NOMO-1 treated with dmso at 0.1 percent for 144 hours (cell line): ENCODE measurements around the gene TGM3.

Source experiments
- DNase-seq: peaks from one replicate; lab custom pipeline; 2025; ENCODE audit not compliant: unreplicated experiment; lab: John Stamatoyannopoulos, UW

The TGM3 gene

GRCh38 chr20:2335096-2335870 lies 39.5 kb downstream of the TGM3 start:
- DNase-seq: no peak

- no peak for DNase-seq
Measured at GRCh38 chr20:2336471-2336870, 40.7 kb downstream of the TGM3 start.

- DNase-seq: no peak
Measured at GRCh38 chr20:2337142-2337541, 41.3 kb downstream of the TGM3 start.

- peak; percentile 42 for DNase-seq
Measured at GRCh38 chr20:2338411-2339066, 42.7 kb downstream of the TGM3 start.

- no peak for DNase-seq
Measured at GRCh38 chr20:2340136-2340535, 44.3 kb downstream of the TGM3 start.

- no peak for DNase-seq
Measured at GRCh38 chr20:2340823-2341222, 45.0 kb downstream of the TGM3 start.

GRCh38 chr20:2341336-2341735 lies 45.5 kb downstream of the TGM3 start:
- no peak for DNase-seq

- no peak for DNase-seq
Measured at GRCh38 chr20:2342243-2342642, 46.4 kb downstream of the TGM3 start.

GRCh38 chr20:2346188-2346587 lies 50.4 kb downstream of the TGM3 start:
- no peak for DNase-seq

- no peak for DNase-seq
Measured at GRCh38 chr20:2348336-2348735, 52.5 kb downstream of the TGM3 start.

GRCh38 chr20:2349801-2350200 lies 54.0 kb downstream of the TGM3 start:
- no peak for DNase-seq

- DNase-seq: no peak
Measured at GRCh38 chr20:2350606-2351005, 54.8 kb downstream of the TGM3 start.

GRCh38 chr20:2353231-2353630 lies 57.4 kb downstream of the TGM3 start:
- DNase-seq: peak; percentile 13

- DNase-seq: no peak
Measured at GRCh38 chr20:2357114-2357513, 61.3 kb downstream of the TGM3 start.

- no peak for DNase-seq
Measured at GRCh38 chr20:2358006-2358405, 62.2 kb downstream of the TGM3 start.

- DNase-seq: no peak
Measured at GRCh38 chr20:2361035-2361593, 65.3 kb downstream of the TGM3 start.

- DNase-seq: no peak
Measured at GRCh38 chr20:2363187-2363586, 67.4 kb downstream of the TGM3 start.

GRCh38 chr20:2363587-2363986 lies 67.8 kb downstream of the TGM3 start:
- DNase-seq: no peak

- DNase-seq: no peak
Measured at GRCh38 chr20:2364044-2364443, 68.2 kb downstream of the TGM3 start.

- DNase-seq: no peak
Measured at GRCh38 chr20:2365091-2365490, 69.3 kb downstream of the TGM3 start.

GRCh38 chr20:2365666-2366065 lies 69.9 kb downstream of the TGM3 start:
- no peak for DNase-seq

- DNase-seq: no peak
Measured at GRCh38 chr20:2368621-2369020, 72.8 kb downstream of the TGM3 start.
